Right atrium auricular region (tissue), 2 donors: ENCODE results near the gene C1orf226. TPM values are rescaled to one million over a fixed set of nuclear protein-coding genes. Genes with fewer than 3 reads are reported as not detected.
"Not testable (repeated sequence)": the region's sequence is repeated elsewhere in the genome, so short reads cannot be mapped to it uniquely, and the experiment has no call there.

ENCODE experiments used
- DNase-seq: peaks from one replicate; pipeline ENCODE4 v3.0.0-alpha.2; 2019; ENCODE audit warnings: low spot score
- H3K27ac ChIP-seq, 2 donors: fragments of 200-600 bp; sonication (generic); 1 replicate in 1 of 2; 2 replicates in 1 of 2; pipeline ENCODE4 v1.5.1; 2016 to 2019
- H3K27me3 ChIP-seq, 2 donors: fragments of 200-600 bp; sonication (generic); one replicate each; pipeline versions ENCODE4 v1.5.1 to v1.6.0; 2017 to 2019
- H3K36me3 ChIP-seq: fragments of 200-600 bp; sonication (generic); one replicate; pipeline ENCODE4 v1.5.1; 2016
- H3K4me1 ChIP-seq, 2 donors: fragments of 200-600 bp; sonication (generic); one replicate each; pipeline versions ENCODE4 v1.5.1 to v1.6.0; 2017 to 2019
- H3K4me3 ChIP-seq, 2 donors: fragments of 200-600 bp; sonication (generic); 1 replicate in 1 of 2; 2 replicates in 1 of 2; pipeline ENCODE4 v1.5.1; 2017 to 2019; ENCODE audit warnings: mild to moderate bottlenecking in 1 of 2, moderate library complexity in 1 of 2
- H3K9me3 ChIP-seq, 2 donors: fragments of 200-600 bp; sonication (generic); one replicate each; pipeline ENCODE4 v1.5.1; 2019
- CTCF ChIP-seq, 2 donors: fragments of 200-600 bp; sonication (generic); IDR thresholded peaks; one replicate each; pipeline ENCODE4 v1.5.1; 2019; ENCODE audit warnings: antibody characterized with exemption in 2 of 2
- total RNA-seq, 2 donors: library from RNA; depleted of rRNA; stranded (reverse); fragments of >200 nt; gene quantifications; one replicate each; pipeline ENCODE4 v1.1.0, GENCODE V29; 2016

Gene C1orf226
- total RNA-seq, 2 donors from 2014 or later = 3.0 to 7.0 TPM

GRCh38 chr1:162406811-162407210, 25.3 kb downstream of the C1orf226 start:
- Histone ChIP-seq H3K27me3 (no peaks in the 10 kb centered on the region), H3K4me3 (no peak overlapping the region), H3K36me3 (no peaks in the 10 kb centered on the region), H3K27ac (no peak overlapping the region), H3K4me1 (no peaks in the 10 kb centered on the region), H3K9me3 (no peaks in the 10 kb centered on the region)
- no peak for TF ChIP-seq CTCF (IDR thresholded peaks at IDR 0.05)
- no peak for DNase-seq

DNA sequence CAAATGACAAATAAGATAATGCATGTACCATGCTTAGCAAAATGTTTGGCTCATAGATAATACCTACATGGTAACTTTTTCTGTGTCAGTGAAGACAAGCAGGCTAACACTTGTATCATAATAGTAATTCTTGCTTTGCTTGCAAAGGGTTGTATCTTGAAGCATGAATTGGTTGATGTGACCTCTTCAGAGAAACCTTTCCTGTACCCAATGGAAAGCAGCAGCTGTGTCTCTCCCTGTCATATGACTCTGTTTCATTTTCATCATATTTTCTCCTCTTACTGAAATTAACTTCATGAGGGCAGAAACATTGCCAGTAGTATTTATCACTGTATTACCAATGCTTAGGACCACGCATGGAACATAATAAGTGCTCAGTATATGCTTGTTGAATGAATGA, 26.0 kb downstream of the C1orf226 start:
- Histone ChIP-seq H3K27me3 (no peaks in the 10 kb centered on the region), H3K4me3 (no peak overlapping the region), H3K27ac (no peak overlapping the region), H3K36me3 (no peaks in the 10 kb centered on the region), H3K9me3 (no peaks in the 10 kb centered on the region), H3K4me1 (no peaks in the 10 kb centered on the region)
- no peak for DNase-seq
- TF ChIP-seq CTCF (IDR thresholded peaks at IDR 0.05) = no peak

DNA sequence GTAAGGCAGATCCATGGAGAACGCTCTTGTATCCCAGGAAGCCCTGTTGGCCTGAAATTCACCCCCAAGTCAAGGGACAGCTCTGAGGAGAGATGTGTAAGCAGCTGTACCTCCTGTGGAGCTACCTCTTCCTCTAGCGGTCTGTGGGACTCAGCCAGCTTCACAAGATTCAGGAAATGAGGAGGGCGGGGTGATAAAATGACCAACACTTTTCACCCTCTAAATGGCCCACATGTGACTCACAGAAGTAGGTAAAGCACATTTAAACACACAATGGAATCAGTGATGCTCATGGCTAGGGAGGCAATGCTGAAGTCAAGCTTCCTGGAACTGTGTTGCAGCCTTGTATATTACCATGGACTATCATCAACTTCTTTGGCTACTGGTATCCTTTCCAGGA, 30.5 kb downstream of the C1orf226 start, which contains the start of gene SH2D1B:
SH2D1B (minus strand) TSS at position 135 of the 400 bp plus-strand sequence; CDS start at position 15, 120 bp downstream.
- TF ChIP-seq CTCF (IDR thresholded peaks at IDR 0.05) = no peak
- H3K27me3 ChIP-seq = no peaks in the 10 kb centered on the region
- H3K36me3 ChIP-seq = no peaks in the 10 kb centered on the region
- H3K27ac ChIP-seq = no peak within 1 kb of the TSS
- no peaks in the 10 kb centered on the region for H3K4me1 ChIP-seq
- no peak for DNase-seq
- H3K9me3 ChIP-seq = peaks cover 0 to 8% of the 10 kb centered on the region in 2 donors
- no peak within 1 kb of the TSS for H3K4me3 ChIP-seq

- Histone ChIP-seq H3K4me1 (no peaks in the 10 kb centered on the region), H3K27me3 (no peaks in the 10 kb centered on the region), H3K9me3 (peaks cover 0 to 8% of the 10 kb centered on the region in 2 donors), H3K36me3 (no peaks in the 10 kb centered on the region), H3K27ac (no peak overlapping the region), H3K4me3 (no peak overlapping the region)
- DNase-seq = no peak
- no peak for TF ChIP-seq CTCF (IDR thresholded peaks at IDR 0.05)
These were observed 34.7 kb downstream of the C1orf226 start for GRCh38 chr1:162416215-162416614.

DNA sequence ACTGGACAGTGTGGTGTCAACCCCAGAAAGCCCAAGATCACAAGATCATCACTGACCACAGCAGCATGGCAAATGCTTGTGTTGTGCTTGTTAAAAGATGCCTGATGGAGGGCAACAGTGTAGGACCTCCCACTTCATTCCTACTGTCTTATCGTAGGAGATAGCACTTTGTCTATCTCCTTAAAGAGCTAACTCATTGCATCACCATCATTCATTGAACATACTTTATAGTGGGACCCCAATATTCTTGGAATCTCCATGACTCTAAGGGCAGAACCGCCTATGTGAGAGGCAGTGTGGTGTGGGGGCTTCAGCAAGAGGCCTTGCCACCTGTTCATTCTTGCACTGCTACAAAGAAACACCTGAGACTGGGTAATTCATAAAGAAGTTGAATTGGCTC, 35.4 kb downstream of the C1orf226 start:
- H3K4me1 ChIP-seq = no peaks in the 10 kb centered on the region
- TF ChIP-seq CTCF (IDR thresholded peaks at IDR 0.05) = no peak
- peaks cover 0 to 8% of the 10 kb centered on the region in 2 donors for H3K9me3 ChIP-seq
- no peaks in the 10 kb centered on the region for H3K27me3 ChIP-seq
- no peak for DNase-seq
- H3K4me3 ChIP-seq = no peak overlapping the region
- H3K27ac ChIP-seq = no peak overlapping the region
- H3K36me3 ChIP-seq = no peaks in the 10 kb centered on the region

DNA sequence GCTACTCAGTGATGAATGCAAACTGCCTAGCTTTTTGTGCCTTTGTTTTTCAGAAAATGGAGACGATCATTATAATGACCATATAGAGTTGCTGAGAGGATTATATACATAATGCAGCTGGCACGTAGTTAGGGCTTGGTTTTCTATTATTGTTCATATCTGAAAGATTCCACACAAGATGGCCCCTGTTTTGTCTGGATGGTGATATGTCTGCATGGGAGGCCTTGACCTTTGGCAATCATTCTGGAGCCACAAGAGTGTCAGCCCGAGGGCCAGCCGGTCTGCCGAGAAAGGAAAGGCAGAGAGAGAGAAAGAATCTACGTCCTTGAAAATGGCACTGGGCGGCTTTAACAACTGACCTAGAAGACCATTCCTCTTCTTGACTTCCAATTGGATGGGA, 36.1 kb downstream of the C1orf226 start:
- no peaks in the 10 kb centered on the region for H3K4me1 ChIP-seq
- TF ChIP-seq CTCF (IDR thresholded peaks at IDR 0.05) = no peak
- no peak overlapping the region for H3K27ac ChIP-seq
- no peak overlapping the region for H3K4me3 ChIP-seq
- no peak for DNase-seq
- H3K27me3 ChIP-seq = no peaks in the 10 kb centered on the region
- no peaks in the 10 kb centered on the region for H3K36me3 ChIP-seq
- peaks cover 0 to 8% of the 10 kb centered on the region in 2 donors for H3K9me3 ChIP-seq

- not testable (repeated sequence) for H3K4me3 ChIP-seq
These were observed 37.1 kb downstream of the C1orf226 start for GRCh38 chr1:162418584-162418983.

GRCh38 chr1:162419450-162419931, 38.0 kb downstream of the C1orf226 start:
- H3K36me3 ChIP-seq, H3K4me1 ChIP-seq, H3K4me3 ChIP-seq, DNase-seq, H3K27me3 ChIP-seq, H3K27ac ChIP-seq: not testable (repeated sequence)
- peaks cover 0 to 13% of the 10 kb centered on the region in 2 donors for H3K9me3 ChIP-seq

More at GRCh38 chr1:162418584-162418983, 37.1 kb downstream of the C1orf226 start:
- H3K9me3 ChIP-seq = peaks cover 0 to 11% of the 10 kb centered on the region in 2 donors
- not testable (repeated sequence) for H3K27ac ChIP-seq, H3K36me3 ChIP-seq, H3K27me3 ChIP-seq, H3K4me1 ChIP-seq, DNase-seq
